GM12878 (cell line): ENCODE data around the gene PGGT1B. TPM values are rescaled to one million over a fixed set of nuclear protein-coding genes. Genes with fewer than 3 reads are reported as not detected.
A peak's percentile ranks its signal among the peaks of the same experiment; 100 is the strongest.

ENCODE experiments used
- ATAC-seq: fragments of 200-7000 bp; cut with Tn5 transposase; 3 replicates; pipeline ENCODE4 v1.9.1; 2020; ENCODE audit warnings: mild to moderate bottlenecking, moderate library complexity
- BruUV-seq: library from RNA; stranded (reverse); fragments of 400-500 nt; replicated peaks from 2 replicates; lab custom pipeline; 2021; lab: Mats Ljungman, UMichigan
- CTCF ChIA-PET: fragments of 300-600 bp; sonication (Branson Sonifier 250); formaldehyde crosslinking; extraction: SDS; loops from one replicate; lab custom pipeline; 2021; ENCODE audit warnings: inconsistent platforms; lab: Yijun Ruan, JAX
- POLR2A ChIA-PET: fragments of 350-600 bp; formaldehyde crosslinking; extraction: SDS; loops from one replicate; lab custom pipeline; 2021; ENCODE audit warnings: inconsistent platforms; lab: Charles Lee
- RAD21 ChIA-PET: fragments of 300-600 bp; sonication (Branson Sonifier 250); formaldehyde crosslinking; loops from one replicate; lab custom pipeline; 2023; ENCODE audit warnings: antibody characterized with exemption; ENCODE audit not compliant: unreplicated experiment; lab: Charles Lee
- SMC1A ChIA-PET: fragments of 300-600 bp; sonication (Branson Sonifier 250); formaldehyde crosslinking; loops from one replicate; lab custom pipeline; 2023; ENCODE audit not compliant: unreplicated experiment, uncharacterized antibody; lab: Charles Lee
- DNase-seq: peaks from one replicate; pipeline ENCODE4 v3.0.0-alpha.2; 2011; ENCODE audit warnings: low read depth, low spot score
- FAIRE-seq: peaks from 3 replicates; lab custom pipeline; 2011; peaks lifted over from hg19 to GRCh38; lab: Jason Lieb, UNC
- H2AFZ ChIP-seq: 2 replicates; pipeline ENCODE4 v1.6.0; 2011; ENCODE audit warnings: low read depth, low read length, control low read depth; ENCODE audit not compliant: control insufficient read depth
- H3K27ac ChIP-seq: 2 replicates; pipeline ENCODE4 v1.5.1; 2011; ENCODE audit warnings: control low read depth; ENCODE audit not compliant: control insufficient read depth, insufficient read depth
- H3K27me3 ChIP-seq, 2 experiments: replicated peaks in 1 of 2; 2 replicates each; pipeline versions ENCODE4 v1.6.0 to v1.6.1; 2011; ENCODE audit warnings: low read length in 1 of 2; ENCODE audit not compliant: control insufficient read depth in 2 of 2, insufficient read depth in 2 of 2
- H3K36me3 ChIP-seq, 2 experiments: 2 replicates each; pipeline ENCODE4 v1.5.1; 2011; ENCODE audit warnings: low read length in 1 of 2; ENCODE audit not compliant: control insufficient read depth in 2 of 2, insufficient read depth in 2 of 2
- H3K4me1 ChIP-seq: 2 replicates; pipeline ENCODE4 v1.6.1; 2011; ENCODE audit warnings: mild to moderate bottlenecking, low read length, moderate library complexity, mixed read lengths; ENCODE audit not compliant: control insufficient read depth, insufficient read depth
- H3K4me2 ChIP-seq: 2 replicates; pipeline ENCODE4 v1.6.0; 2011; ENCODE audit warnings: control low read depth; ENCODE audit not compliant: control insufficient read depth, insufficient read depth
- H3K4me3 ChIP-seq: fragments of 200-600 bp; sonication (generic); 2 replicates; pipeline ENCODE4 v1.5.1; 2016
- H3K79me2 ChIP-seq: 2 replicates; pipeline ENCODE4 v1.6.0; 2011; ENCODE audit warnings: low read length; ENCODE audit not compliant: control insufficient read depth, insufficient read depth
- H3K9ac ChIP-seq: 2 replicates; pipeline ENCODE4 v1.8.0; 2011; ENCODE audit warnings: low read length, control low read depth, mixed read lengths; ENCODE audit not compliant: control insufficient read depth, insufficient read depth
- H3K9me3 ChIP-seq: replicated peaks from 3 replicates; pipeline ENCODE4 v1.5.1; 2011; ENCODE audit warnings: mild to moderate bottlenecking, low read length; ENCODE audit not compliant: control insufficient read depth, insufficient read depth
- H4K20me1 ChIP-seq: 2 replicates; pipeline ENCODE4 v1.6.0; 2011; ENCODE audit not compliant: control insufficient read depth, insufficient read depth
- ESRRA ChIP-seq: IDR thresholded peaks from 2 replicates; pipeline ENCODE4 v1.6.1; 2012; ENCODE audit warnings: mild to moderate bottlenecking, low read length, improper control_type of control experiment
- IRF4 ChIP-seq: IDR thresholded peaks from 2 replicates; pipeline ENCODE4 v1.6.1; 2011; ENCODE audit warnings: low read depth, low read length
- JUNB ChIP-seq: IDR thresholded peaks from 2 replicates; pipeline ENCODE4 v1.6.1; 2016; ENCODE audit warnings: antibody characterized with exemption, mild to moderate bottlenecking
- MLLT1 ChIP-seq: fragments of 450-650 bp; IDR thresholded peaks from 2 replicates; pipeline ENCODE4 v1.6.1; 2016; ENCODE audit warnings: mild to moderate bottlenecking
- PKNOX1 ChIP-seq: fragments of 450-650 bp; IDR thresholded peaks from 2 replicates; pipeline ENCODE4 v1.6.1; 2016; ENCODE audit warnings: mild to moderate bottlenecking
- RUNX3 ChIP-seq: IDR thresholded peaks from 2 replicates; pipeline ENCODE4 v1.6.1; 2012; ENCODE audit warnings: low read length, inconsistent platforms
- TCF3 ChIP-seq: IDR thresholded peaks from 2 replicates; pipeline ENCODE4 v1.6.1; 2012; ENCODE audit warnings: low read depth, mild to moderate bottlenecking, low read length, borderline replicate concordance; ENCODE audit not compliant: insufficient read depth
- in situ Hi-C: fragments of 300-500 bp; cut with MboI; formaldehyde crosslinking; loops from 9 replicates; pipeline ENCODE4 v1.14.3; 2018; ENCODE audit warnings: mixed read lengths
- intact Hi-C: fragments of 100-400 bp; cut with micrococcal nuclease; formaldehyde crosslinking; loops from one replicate; pipeline ENCODE4 v1.14.2; 2022; ENCODE audit not compliant: unreplicated experiment
- polyA plus RNA-seq, 11 experiments: library from polyadenylated mRNA; depleted of rRNA in 4 of 11; unstranded in 6 of 11; stranded (reverse) in 5 of 11; fragments of >200 nt; fragmentation: Nextera tagmentation in 4 of 11; fragmentation: Illumina TruSeq in 1 of 11; extraction: Ambion mirVana in 4 of 11; extraction: Trizol in 1 of 11; gene quantifications; 1 replicate in 1 of 11; 2 replicates in 10 of 11; pipeline versions ENCODE4 v1.2.1 to v1.2.3, GENCODE V29; 2011 to 2016; ENCODE audit warnings: inconsistent platforms in 2 of 11, missing spikeins in 2 of 11, low read depth in 1 of 11
- total RNA-seq, 4 experiments: library from RNA; depleted of rRNA in 3 of 4; stranded (reverse); fragments of >200 nt in 3 of 4; fragmentation: Illumina TruSeq in 1 of 4; extraction: Trizol in 1 of 4; gene quantifications; 2 replicates each; pipeline versions ENCODE4 v1.2.1 to v1.2.3, GENCODE V29; 2013 to 2021

Gene PGGT1B
- total and polyA plus RNA-seq, 10 of the 15 experiments (the other 5 are each of a cell fraction or from before 2014, with no cell fraction given): 5.0 to 38.4 (median 13.9) TPM

- no peak for TF ChIP-seq MLLT1
- TF ChIP-seq PKNOX1: peak; percentile 57; the same call in 1 of the 2 replicates
- TF ChIP-seq, all 136 proteins: peak for 5
These were observed 16.2 kb downstream of the PGGT1B start (continued) for GRCh38 chr5:115246361-115246991.

GRCh38 chr5:115243412-115243811, 19.3 kb downstream of the PGGT1B start:
- H3K9me3 ChIP-seq: no peaks in the 10 kb centered on the region
- intact Hi-C loops: no loop called here
- H3K4me3 ChIP-seq: no peak overlapping the region
- no peak overlapping the region for H3K4me2 ChIP-seq
- H3K9ac ChIP-seq: no peak overlapping the region
- no TSS peak for BruUV-seq
- no peak overlapping the region for H2AFZ ChIP-seq
- ATAC-seq (peak; percentile 83), FAIRE-seq (no peak), DNase-seq (no peak)
- H3K79me2 ChIP-seq: no peaks in the 10 kb centered on the region
- RAD21 ChIA-PET: interaction anchor here (4.9 kb wide), 1 partner anchor 146 kb away, joined by 49 read pairs; no protein-coding TSS in a partner anchor
- no peaks in the 10 kb centered on the region for H3K4me1 ChIP-seq
- H3K27ac ChIP-seq: no peak overlapping the region
- CTCF ChIA-PET: interaction anchor here (0.6 to 4.8 kb wide), 9 partner anchors 11 to 1631 kb away, joined by 3 to 50 read pairs (median 3); no protein-coding TSS in a partner anchor
- SMC1A ChIA-PET: interaction anchor here (0.6 to 4.4 kb wide), 6 partner anchors 12 to 146 kb away, joined by 3 to 39 read pairs (median 4); no protein-coding TSS in a partner anchor
- in situ Hi-C loops: loop anchor here (5.0 to 25.0 kb wide), 3 partner anchors 146 to 781 kb away; no protein-coding TSS in a partner anchor
- H3K36me3 ChIP-seq: peaks cover 0 to 10% of the 10 kb centered on the region in 2 experiments; a peak in 1 of 4 replicates
- TF ChIP-seq TCF3: no peak
- peak; percentile 65; the same call in 1 of the 2 replicates for TF ChIP-seq IRF4
- peak; percentile 69 for TF ChIP-seq RUNX3
- no peak for TF ChIP-seq ESRRA
- peak; percentile 64 for TF ChIP-seq JUNB
- no peaks in the 10 kb centered on the region for H4K20me1 ChIP-seq
- POLR2A ChIA-PET: no interaction called here
- H3K27me3 ChIP-seq: no peaks in the 10 kb centered on the region
